ENCODE results near the gene SPART.

Gene SPART

GRCh38 chr13:36370108-36370429 is 23.9 kb upstream of the SPART start:
- H3K79me2 ChIP-seq (ENCODE audit: low read length): no peaks in the 10 kb centered on the region
- H3K27ac ChIP-seq (ENCODE audit: low read length): no peak overlapping the region
- no peak overlapping the region for H3K9ac ChIP-seq (ENCODE audit: low read length)
- H2AFZ ChIP-seq (ENCODE audit: low read depth, low read length): no peak overlapping the region
- H4K20me1 ChIP-seq (ENCODE audit: insufficient read depth, low read length): no peaks in the 10 kb centered on the region
- H3K9me3 ChIP-seq (ENCODE audit: insufficient read depth, low read length): 0 out of 2 replicates have a peak, but pooled peaks cover 4% of the 10 kb centered on the region
- H3K36me3 ChIP-seq (replicated peaks; ENCODE audit: low read depth, low read length): no peaks in the 10 kb centered on the region
- no peak overlapping the region for H3K4me2 ChIP-seq (ENCODE audit: low read length)
- H3K4me1 ChIP-seq (ENCODE audit: low read length): no peaks in the 10 kb centered on the region
- TF ChIP-seq CTCF (IDR thresholded peaks at IDR 0.05; ENCODE audit: low read depth, low read length): no peak
- TF ChIP-seq EZH2phosphoT487 (IDR thresholded peaks at IDR 0.05; ENCODE audit: low read depth): no peak
- no peaks in the 10 kb centered on the region for H3K27me3 ChIP-seq (ENCODE audit: low read depth, low read length)
- H3K4me3 ChIP-seq (ENCODE audit: low read length): no peak overlapping the region

GRCh38 chr13:36369268-36370107 is 23.3 kb upstream of the SPART start:
- Histone ChIP-seq H3K9me3 (ENCODE audit: insufficient read depth, low read length) (0 out of 2 replicates have a peak, but pooled peaks cover 4% of the 10 kb centered on the region), H3K9ac (ENCODE audit: low read length) (no peak overlapping the region), H3K79me2 (ENCODE audit: low read length) (no peaks in the 10 kb centered on the region), H3K4me3 (ENCODE audit: low read length) (no peak overlapping the region), H3K27me3 (ENCODE audit: low read depth, low read length) (no peaks in the 10 kb centered on the region), H3K36me3 (replicated peaks; ENCODE audit: low read depth, low read length) (no peaks in the 10 kb centered on the region), H3K4me2 (ENCODE audit: low read length) (no peak overlapping the region), H2AFZ (ENCODE audit: low read depth, low read length) (no peak overlapping the region), H3K27ac (ENCODE audit: low read length) (no peak overlapping the region), H3K4me1 (ENCODE audit: low read length) (peaks cover 5% of the 10 kb centered on the region), H4K20me1 (ENCODE audit: insufficient read depth, low read length) (no peaks in the 10 kb centered on the region)
- TF ChIP-seq CTCF (IDR thresholded peaks at IDR 0.05; ENCODE audit: low read depth, low read length) (no peak), EZH2phosphoT487 (IDR thresholded peaks at IDR 0.05; ENCODE audit: low read depth) (no peak)

- TF ChIP-seq EZH2phosphoT487 (IDR thresholded peaks at IDR 0.05; ENCODE audit: low read depth) (no peak), CTCF (IDR thresholded peaks at IDR 0.05; ENCODE audit: low read depth, low read length) (no peak)
- H3K4me2 ChIP-seq (ENCODE audit: low read length): no peak overlapping the region
- H3K9ac ChIP-seq (ENCODE audit: low read length): no peak overlapping the region
- H3K4me1 ChIP-seq (ENCODE audit: low read length): peaks cover 38% of the 10 kb centered on the region
- H3K4me3 ChIP-seq (ENCODE audit: low read length): no peak overlapping the region
- H3K27ac ChIP-seq (ENCODE audit: low read length): no peak overlapping the region
- no peaks in the 10 kb centered on the region for H3K9me3 ChIP-seq (ENCODE audit: insufficient read depth, low read length)
- H3K79me2 ChIP-seq (ENCODE audit: low read length): no peaks in the 10 kb centered on the region
- no peaks in the 10 kb centered on the region for H3K36me3 ChIP-seq (replicated peaks; ENCODE audit: low read depth, low read length)
- no peak overlapping the region for H2AFZ ChIP-seq (ENCODE audit: low read depth, low read length)
- no peaks in the 10 kb centered on the region for H3K27me3 ChIP-seq (ENCODE audit: low read depth, low read length)
- no peaks in the 10 kb centered on the region for H4K20me1 ChIP-seq (ENCODE audit: insufficient read depth, low read length)
Observed at GRCh38 chr13:36366031-36366430, 19.8 kb upstream of the SPART start.

- Histone ChIP-seq H3K9ac (ENCODE audit: low read length) (peak overlapping the region; percentile 32), H3K4me1 (ENCODE audit: low read length) (peaks cover 60% of the 10 kb centered on the region), H3K9me3 (ENCODE audit: insufficient read depth, low read length) (no peaks in the 10 kb centered on the region), H3K4me2 (ENCODE audit: low read length) (peak overlapping the region; percentile 66), H2AFZ (ENCODE audit: low read depth, low read length) (no peak overlapping the region), H3K4me3 (ENCODE audit: low read length) (peak overlapping the region; percentile 50), H3K27ac (ENCODE audit: low read length) (peak overlapping the region; percentile 74), H4K20me1 (ENCODE audit: insufficient read depth, low read length) (no peaks in the 10 kb centered on the region), H3K27me3 (ENCODE audit: low read depth, low read length) (no peaks in the 10 kb centered on the region), H3K36me3 (replicated peaks; ENCODE audit: low read depth, low read length) (no peaks in the 10 kb centered on the region), H3K79me2 (ENCODE audit: low read length) (no peaks in the 10 kb centered on the region)
- TF ChIP-seq CTCF (IDR thresholded peaks at IDR 0.05; ENCODE audit: low read depth, low read length) (no peak), EZH2phosphoT487 (IDR thresholded peaks at IDR 0.05; ENCODE audit: low read depth) (no peak)
Observed at GRCh38 chr13:36363366-36363863, 17.2 kb upstream of the SPART start.
